Ishikawa (cell line): ENCODE results near the gene SLC26A8.

Source experiments
- CEBPB ChIP-seq: IDR thresholded peaks from 2 replicates; pipeline ENCODE4 v1.6.1; 2012
- CREB1 ChIP-seq: IDR thresholded peaks from 2 replicates; pipeline ENCODE4 v1.6.1; 2012; ENCODE audit warnings: low read depth
- EGR1 ChIP-seq: IDR thresholded peaks from 2 replicates; pipeline ENCODE4 v1.6.1; 2012
- EP300 ChIP-seq: IDR thresholded peaks from 2 replicates; pipeline ENCODE4 v1.6.1; 2012; ENCODE audit warnings: borderline replicate concordance
- FOXM1 ChIP-seq: IDR thresholded peaks from 2 replicates; pipeline ENCODE4 v1.6.1; 2012; ENCODE audit warnings: low read depth, borderline replicate concordance
- MAX ChIP-seq: IDR thresholded peaks from 2 replicates; pipeline ENCODE4 v1.6.1; 2012
- NFIC ChIP-seq: IDR thresholded peaks from 2 replicates; pipeline ENCODE4 v1.6.1; 2012
- RAD21 ChIP-seq: IDR thresholded peaks from 2 replicates; pipeline ENCODE4 v1.6.1; 2012; ENCODE audit warnings: low read depth
- TAF1 ChIP-seq: IDR thresholded peaks from 2 replicates; pipeline ENCODE4 v1.6.1; 2012; ENCODE audit warnings: low read depth, mild to moderate bottlenecking
- TCF12 ChIP-seq: IDR thresholded peaks from 2 replicates; pipeline ENCODE4 v1.6.1; 2012; ENCODE audit warnings: low read depth
- TEAD4 ChIP-seq: IDR thresholded peaks from 2 replicates; pipeline ENCODE4 v1.6.1; 2012
- YY1 ChIP-seq: IDR thresholded peaks from 2 replicates; pipeline ENCODE4 v1.6.1; 2012; ENCODE audit warnings: low read depth
- ZBTB7A ChIP-seq: IDR thresholded peaks from 2 replicates; pipeline ENCODE4 v1.6.1; 2012; ENCODE audit warnings: low read depth
- TF ChIP-seq, protein P1 (sequence below): IDR thresholded peaks from 2 replicates; pipeline ENCODE4 v1.6.1; 2012
- TF ChIP-seq, protein P2 (sequence below): IDR thresholded peaks from 2 replicates; pipeline ENCODE4 v1.6.1; 2012; ENCODE audit warnings: low read depth, mild to moderate bottlenecking

SLC26A8 gene

GRCh38 chr6:36018339-36018738, 6.1 kb downstream of the SLC26A8 start:
- no peak for TF ChIP-seq TEAD4
- no peak for TF ChIP-seq EP300
- no peak for TF ChIP-seq EGR1
- TF ChIP-seq ZBTB7A = no peak
- TF ChIP-seq TAF1 = no peak
- no peak for TF ChIP-seq CREB1
- no peak for TF ChIP-seq FOXM1

DNA sequence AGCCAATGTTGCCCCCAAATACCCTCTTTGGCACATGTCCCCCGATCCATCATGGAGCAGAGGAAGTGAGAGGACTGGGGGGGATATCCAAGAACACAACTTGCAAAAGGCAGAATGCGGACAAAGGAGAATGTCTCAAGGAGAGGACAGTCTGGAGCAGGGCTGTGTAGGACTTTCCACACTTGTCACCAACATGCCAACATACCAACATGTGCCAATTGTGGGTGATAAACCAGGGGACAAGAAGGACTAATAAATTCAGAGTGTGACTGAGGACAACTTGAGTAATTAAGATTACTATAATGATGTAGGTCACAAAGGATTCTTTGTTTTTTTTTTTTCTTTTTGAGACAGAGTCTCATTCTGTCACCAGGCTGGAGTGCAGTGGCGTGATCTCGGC, 8.8 kb downstream of the SLC26A8 start:
- no peak for TF ChIP-seq ZBTB7A
- TF ChIP-seq MAX = no peak
- TF ChIP-seq, protein P1, sequence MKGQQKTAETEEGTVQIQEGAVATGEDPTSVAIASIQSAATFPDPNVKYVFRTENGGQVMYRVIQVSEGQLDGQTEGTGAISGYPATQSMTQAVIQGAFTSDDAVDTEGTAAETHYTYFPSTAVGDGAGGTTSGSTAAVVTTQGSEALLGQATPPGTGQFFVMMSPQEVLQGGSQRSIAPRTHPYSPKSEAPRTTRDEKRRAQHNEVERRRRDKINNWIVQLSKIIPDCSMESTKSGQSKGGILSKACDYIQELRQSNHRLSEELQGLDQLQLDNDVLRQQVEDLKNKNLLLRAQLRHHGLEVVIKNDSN = no peak
- TF ChIP-seq CEBPB = no peak
- no peak for TF ChIP-seq TCF12
- no peak for TF ChIP-seq RAD21
- TF ChIP-seq EGR1 = no peak

GRCh38 chr6:36000451-36000850, 24.0 kb downstream of the SLC26A8 start:
- TF ChIP-seq CEBPB (no peak), FOXM1 (no peak), YY1 (no peak), NFIC (no peak), TAF1 (no peak), TCF12 (no peak), EP300 (no peak), MAX (no peak), RAD21 (no peak), TEAD4 (no peak), ZBTB7A (no peak), CREB1 (no peak), EGR1 (no peak)
- TF ChIP-seq, protein P1 = no peak
- TF ChIP-seq, protein P2, sequence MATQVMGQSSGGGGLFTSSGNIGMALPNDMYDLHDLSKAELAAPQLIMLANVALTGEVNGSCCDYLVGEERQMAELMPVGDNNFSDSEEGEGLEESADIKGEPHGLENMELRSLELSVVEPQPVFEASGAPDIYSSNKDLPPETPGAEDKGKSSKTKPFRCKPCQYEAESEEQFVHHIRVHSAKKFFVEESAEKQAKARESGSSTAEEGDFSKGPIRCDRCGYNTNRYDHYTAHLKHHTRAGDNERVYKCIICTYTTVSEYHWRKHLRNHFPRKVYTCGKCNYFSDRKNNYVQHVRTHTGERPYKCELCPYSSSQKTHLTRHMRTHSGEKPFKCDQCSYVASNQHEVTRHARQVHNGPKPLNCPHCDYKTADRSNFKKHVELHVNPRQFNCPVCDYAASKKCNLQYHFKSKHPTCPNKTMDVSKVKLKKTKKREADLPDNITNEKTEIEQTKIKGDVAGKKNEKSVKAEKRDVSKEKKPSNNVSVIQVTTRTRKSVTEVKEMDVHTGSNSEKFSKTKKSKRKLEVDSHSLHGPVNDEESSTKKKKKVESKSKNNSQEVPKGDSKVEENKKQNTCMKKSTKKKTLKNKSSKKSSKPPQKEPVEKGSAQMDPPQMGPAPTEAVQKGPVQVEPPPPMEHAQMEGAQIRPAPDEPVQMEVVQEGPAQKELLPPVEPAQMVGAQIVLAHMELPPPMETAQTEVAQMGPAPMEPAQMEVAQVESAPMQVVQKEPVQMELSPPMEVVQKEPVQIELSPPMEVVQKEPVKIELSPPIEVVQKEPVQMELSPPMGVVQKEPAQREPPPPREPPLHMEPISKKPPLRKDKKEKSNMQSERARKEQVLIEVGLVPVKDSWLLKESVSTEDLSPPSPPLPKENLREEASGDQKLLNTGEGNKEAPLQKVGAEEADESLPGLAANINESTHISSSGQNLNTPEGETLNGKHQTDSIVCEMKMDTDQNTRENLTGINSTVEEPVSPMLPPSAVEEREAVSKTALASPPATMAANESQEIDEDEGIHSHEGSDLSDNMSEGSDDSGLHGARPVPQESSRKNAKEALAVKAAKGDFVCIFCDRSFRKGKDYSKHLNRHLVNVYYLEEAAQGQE = no peak

DNA sequence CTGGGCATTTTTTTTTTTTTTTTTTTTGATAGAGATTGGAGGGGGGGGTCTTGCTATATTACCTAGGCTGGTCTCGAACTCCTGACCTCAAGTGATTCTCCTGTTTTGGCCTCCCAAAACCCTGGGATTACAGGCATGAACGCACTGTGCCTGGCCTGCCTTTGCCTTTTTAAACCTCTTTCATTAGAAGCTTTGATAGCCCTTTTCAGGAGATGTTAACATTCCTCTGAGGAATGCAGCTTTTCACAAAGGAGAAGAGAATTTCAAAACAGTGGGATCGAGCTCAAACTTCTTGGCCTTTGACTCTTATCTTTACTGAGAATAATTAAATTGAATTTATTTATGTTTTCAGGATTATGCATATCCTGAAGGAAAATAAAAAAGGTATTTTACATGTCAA, 31.3 kb downstream of the SLC26A8 start:
- TF ChIP-seq MAX = no peak
- TF ChIP-seq CREB1 = no peak
- TF ChIP-seq EP300 = no peak
- TF ChIP-seq ZBTB7A = no peak
- no peak for TF ChIP-seq RAD21
- TF ChIP-seq TEAD4 = no peak
- no peak for TF ChIP-seq TAF1
- TF ChIP-seq CEBPB = no peak
- TF ChIP-seq YY1 = no peak
- TF ChIP-seq, protein P2 = no peak
- TF ChIP-seq NFIC = no peak
- no peak for TF ChIP-seq TCF12
- no peak for TF ChIP-seq EGR1
- TF ChIP-seq, protein P1 = no peak
- TF ChIP-seq FOXM1 = no peak

GRCh38 chr6:35984701-35985100, 39.7 kb downstream of the SLC26A8 start:
- TF ChIP-seq ZBTB7A (no peak), FOXM1 (no peak), YY1 (no peak), TCF12 (no peak), EGR1 (no peak), EP300 (no peak), RAD21 (no peak), CREB1 (no peak), TAF1 (no peak), TEAD4 (no peak), NFIC (no peak), CEBPB (no peak)
- TF ChIP-seq, protein P2 = no peak
- TF ChIP-seq, protein P1 = no peak
